HepG2 (cell line): Measurements from ENCODE around the gene HNRNPH2. TPM values are rescaled to one million over a fixed set of nuclear protein-coding genes. Genes with fewer than 3 reads are reported as not detected.

Source experiments
- ARID5B ChIP-seq: IDR thresholded peaks from 2 replicates; pipeline ENCODE4 v1.4.0; 2020; ENCODE audit warnings: mild to moderate bottlenecking, missing genetic modification reagents
- BATF2 ChIP-seq: sonication (generic); formaldehyde crosslinking; IDR thresholded peaks from 2 replicates; pipeline ENCODE4 v1.8.0; 2022; ENCODE audit warnings: mild to moderate bottlenecking, missing genetic modification reagents, moderate library complexity
- CBX5 ChIP-seq: sonication (generic); formaldehyde crosslinking; IDR thresholded peaks from 2 replicates; pipeline ENCODE4 v1.4.0; 2020; ENCODE audit warnings: missing genetic modification reagents, borderline replicate concordance
- DPF2 ChIP-seq: sonication (generic); formaldehyde crosslinking; IDR thresholded peaks from 2 replicates; pipeline ENCODE4 v1.4.0; 2020; ENCODE audit warnings: mild to moderate bottlenecking, low read depth, missing genetic modification reagents, borderline replicate concordance
- EEA1 ChIP-seq: sonication (generic); formaldehyde crosslinking; IDR thresholded peaks from 2 replicates; pipeline ENCODE4 v1.5.1; 2020; ENCODE audit warnings: mild to moderate bottlenecking, missing genetic modification reagents, borderline replicate concordance
- FOXK1 ChIP-seq: sonication (generic); formaldehyde crosslinking; IDR thresholded peaks from 2 replicates; pipeline ENCODE4 v1.4.0; 2020; ENCODE audit warnings: low read depth, missing genetic modification reagents, borderline replicate concordance
- PLRG1 ChIP-seq: fragments of 450-650 bp; conservative IDR thresholded peaks from 2 replicates; pipeline ENCODE4 v1.6.1; 2016
- SPEN ChIP-seq: sonication (generic); formaldehyde crosslinking; IDR thresholded peaks from 2 replicates; pipeline ENCODE4 v1.5.1; 2020; ENCODE audit warnings: low read depth, mild to moderate bottlenecking, missing genetic modification reagents
- SUZ12 ChIP-seq: fragments of 150-350 bp; IDR thresholded peaks from 2 replicates; pipeline ENCODE4 v1.6.1; 2014; ENCODE audit warnings: low read depth, low read length
- ZFP1 ChIP-seq: IDR thresholded peaks from 2 replicates; pipeline ENCODE4 v1.6.1; 2016
- ZFP36 ChIP-seq: fragments of 150-350 bp; IDR thresholded peaks from 2 replicates; pipeline ENCODE4 v1.6.1; 2018; ENCODE audit warnings: borderline replicate concordance, low read length, low read depth; ENCODE audit not compliant: partially characterized antibody
- ZNF331 ChIP-seq: sonication (generic); formaldehyde crosslinking; IDR thresholded peaks from 2 replicates; pipeline ENCODE4 v1.4.0; 2020; ENCODE audit warnings: missing genetic modification reagents
- ZNF784 ChIP-seq: sonication (generic); formaldehyde crosslinking; IDR thresholded peaks from 2 replicates; pipeline ENCODE4 v1.5.1; 2020; ENCODE audit warnings: missing genetic modification reagents, mild to moderate bottlenecking, borderline replicate concordance
- ZNF83 ChIP-seq: sonication (generic); formaldehyde crosslinking; IDR thresholded peaks from 2 replicates; pipeline ENCODE4 v1.4.0; 2020; ENCODE audit warnings: missing genetic modification reagents, mild to moderate bottlenecking, borderline replicate concordance
- polyA plus RNA-seq, 8 experiments: library from polyadenylated mRNA; depleted of rRNA in 3 of 8; stranded (reverse) in 7 of 8; unstranded in 1 of 8; fragments of >200 nt; fragmentation: Illumina TruSeq in 4 of 8; extraction: Trizol in 4 of 8; gene quantifications; 2 replicates each; pipeline versions ENCODE4 v1.2.1 to v1.2.3, GENCODE V29; 2011 to 2016; ENCODE audit warnings: low read depth in 4 of 8, missing spikeins in 1 of 8, mixed read lengths in 1 of 8; ENCODE audit not compliant: insufficient read depth in 1 of 8
- total RNA-seq, 5 experiments: library from RNA; depleted of rRNA; stranded (reverse); fragments of >200 nt; fragmentation: Illumina TruSeq; extraction: Trizol; gene quantifications; 2 replicates each; pipeline ENCODE4 v1.2.3, GENCODE V29; 2016; ENCODE audit warnings: low read depth in 1 of 5
- TF ChIP-seq, protein P1 (sequence below): sonication (generic); formaldehyde crosslinking; IDR thresholded peaks from 2 replicates; pipeline ENCODE4 v1.4.0; 2020; ENCODE audit warnings: missing genetic modification reagents
- TF ChIP-seq, protein P2 (sequence below): sonication (generic); formaldehyde crosslinking; IDR thresholded peaks from 2 replicates; pipeline ENCODE4 v1.5.1; 2020; ENCODE audit warnings: mild to moderate bottlenecking, missing genetic modification reagents, moderate library complexity

The HNRNPH2 gene
- total and polyA plus RNA-seq, 2 of the 13 experiments (the other 11 are each of a cell fraction or from before 2014, with no cell fraction given): 23.8 to 56.9 TPM

DNA sequence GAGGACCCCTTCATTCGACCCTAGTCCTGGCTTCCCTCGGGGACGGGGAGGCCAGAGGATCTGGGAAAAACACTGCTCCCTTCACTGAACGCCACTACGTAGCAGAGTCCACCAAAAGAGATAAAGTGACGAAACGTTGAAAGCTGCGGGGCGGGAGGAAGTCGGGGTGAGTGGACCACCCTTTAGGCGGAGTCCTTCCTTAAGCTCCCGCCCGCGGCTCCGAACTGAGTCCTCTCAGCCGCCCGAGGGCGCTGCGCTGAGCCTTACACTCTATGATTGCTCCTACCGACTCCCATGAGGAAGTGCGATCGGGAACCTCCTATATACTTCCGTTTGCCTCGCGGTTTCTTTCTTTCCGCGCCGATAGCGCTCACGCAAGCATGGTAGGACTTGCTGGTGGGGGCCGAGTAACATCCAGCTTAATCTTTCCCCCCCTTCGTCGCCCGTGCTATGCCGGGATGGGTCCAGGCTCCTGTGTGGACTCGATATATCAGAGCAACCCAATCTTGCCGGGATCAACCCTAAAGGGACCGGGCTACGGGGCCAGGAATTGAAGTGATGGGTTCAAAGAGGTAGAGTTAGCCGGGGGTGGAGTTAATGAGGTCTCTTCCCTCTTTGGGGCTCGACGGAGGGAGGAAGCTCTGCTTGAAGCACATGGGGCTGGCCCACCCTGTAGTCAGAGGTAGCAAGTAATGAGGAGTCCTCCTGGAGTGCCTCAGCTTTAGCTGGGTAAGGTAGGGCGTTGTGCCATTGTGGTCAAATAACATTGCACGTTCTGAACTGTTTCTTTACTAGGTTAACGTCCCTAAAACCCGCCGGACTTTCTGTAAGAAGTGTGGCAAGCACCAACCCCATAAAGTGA, 17.1 kb upstream of the HNRNPH2 start, which contains the start of gene RPL36A (continued):
- no peak for TF ChIP-seq CBX5 (CRISPR knock-in tag)
- TF ChIP-seq, protein P1, sequence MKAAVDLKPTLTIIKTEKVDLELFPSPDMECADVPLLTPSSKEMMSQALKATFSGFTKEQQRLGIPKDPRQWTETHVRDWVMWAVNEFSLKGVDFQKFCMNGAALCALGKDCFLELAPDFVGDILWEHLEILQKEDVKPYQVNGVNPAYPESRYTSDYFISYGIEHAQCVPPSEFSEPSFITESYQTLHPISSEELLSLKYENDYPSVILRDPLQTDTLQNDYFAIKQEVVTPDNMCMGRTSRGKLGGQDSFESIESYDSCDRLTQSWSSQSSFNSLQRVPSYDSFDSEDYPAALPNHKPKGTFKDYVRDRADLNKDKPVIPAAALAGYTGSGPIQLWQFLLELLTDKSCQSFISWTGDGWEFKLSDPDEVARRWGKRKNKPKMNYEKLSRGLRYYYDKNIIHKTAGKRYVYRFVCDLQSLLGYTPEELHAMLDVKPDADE (CRISPR knock-in tag): no peak
- peak; percentile 87; the same call in 1 of the 2 replicates for TF ChIP-seq SPEN (CRISPR knock-in tag)
- peak; percentile 29; the same call in 1 of the 2 replicates for TF ChIP-seq FOXK1 (CRISPR knock-in tag)
- TF ChIP-seq PLRG1: no peak
- TF ChIP-seq ARID5B (CRISPR knock-in tag): peak; percentile 35; the same call in 1 of the 2 replicates
- TF ChIP-seq ZNF331 (CRISPR knock-in tag): peak; percentile 44; the same call in 1 of the 2 replicates
- TF ChIP-seq, protein P2, sequence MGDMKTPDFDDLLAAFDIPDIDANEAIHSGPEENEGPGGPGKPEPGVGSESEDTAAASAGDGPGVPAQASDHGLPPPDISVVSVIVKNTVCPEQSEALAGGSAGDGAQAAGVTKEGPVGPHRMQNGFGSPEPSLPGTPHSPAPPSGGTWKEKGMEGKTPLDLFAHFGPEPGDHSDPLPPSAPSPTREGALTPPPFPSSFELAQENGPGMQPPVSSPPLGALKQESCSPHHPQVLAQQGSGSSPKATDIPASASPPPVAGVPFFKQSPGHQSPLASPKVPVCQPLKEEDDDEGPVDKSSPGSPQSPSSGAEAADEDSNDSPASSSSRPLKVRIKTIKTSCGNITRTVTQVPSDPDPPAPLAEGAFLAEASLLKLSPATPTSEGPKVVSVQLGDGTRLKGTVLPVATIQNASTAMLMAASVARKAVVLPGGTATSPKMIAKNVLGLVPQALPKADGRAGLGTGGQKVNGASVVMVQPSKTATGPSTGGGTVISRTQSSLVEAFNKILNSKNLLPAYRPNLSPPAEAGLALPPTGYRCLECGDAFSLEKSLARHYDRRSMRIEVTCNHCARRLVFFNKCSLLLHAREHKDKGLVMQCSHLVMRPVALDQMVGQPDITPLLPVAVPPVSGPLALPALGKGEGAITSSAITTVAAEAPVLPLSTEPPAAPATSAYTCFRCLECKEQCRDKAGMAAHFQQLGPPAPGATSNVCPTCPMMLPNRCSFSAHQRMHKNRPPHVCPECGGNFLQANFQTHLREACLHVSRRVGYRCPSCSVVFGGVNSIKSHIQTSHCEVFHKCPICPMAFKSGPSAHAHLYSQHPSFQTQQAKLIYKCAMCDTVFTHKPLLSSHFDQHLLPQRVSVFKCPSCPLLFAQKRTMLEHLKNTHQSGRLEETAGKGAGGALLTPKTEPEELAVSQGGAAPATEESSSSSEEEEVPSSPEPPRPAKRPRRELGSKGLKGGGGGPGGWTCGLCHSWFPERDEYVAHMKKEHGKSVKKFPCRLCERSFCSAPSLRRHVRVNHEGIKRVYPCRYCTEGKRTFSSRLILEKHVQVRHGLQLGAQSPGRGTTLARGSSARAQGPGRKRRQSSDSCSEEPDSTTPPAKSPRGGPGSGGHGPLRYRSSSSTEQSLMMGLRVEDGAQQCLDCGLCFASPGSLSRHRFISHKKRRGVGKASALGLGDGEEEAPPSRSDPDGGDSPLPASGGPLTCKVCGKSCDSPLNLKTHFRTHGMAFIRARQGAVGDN (CRISPR knock-in tag): peak; percentile 74
- TF ChIP-seq EEA1 (CRISPR knock-in tag): no peak
- no peak for TF ChIP-seq SUZ12
- no peak for TF ChIP-seq ZNF83 (CRISPR knock-in tag)
- TF ChIP-seq BATF2 (CRISPR knock-in tag): no peak
- TF ChIP-seq ZNF784 (CRISPR knock-in tag): no peak
- no peak for TF ChIP-seq ZFP1 (CRISPR knock-in tag)
- TF ChIP-seq DPF2: no peak
- TF ChIP-seq ZFP36: no peak
